ENCODE results near the gene PLXDC2.

Gene PLXDC2

DNA sequence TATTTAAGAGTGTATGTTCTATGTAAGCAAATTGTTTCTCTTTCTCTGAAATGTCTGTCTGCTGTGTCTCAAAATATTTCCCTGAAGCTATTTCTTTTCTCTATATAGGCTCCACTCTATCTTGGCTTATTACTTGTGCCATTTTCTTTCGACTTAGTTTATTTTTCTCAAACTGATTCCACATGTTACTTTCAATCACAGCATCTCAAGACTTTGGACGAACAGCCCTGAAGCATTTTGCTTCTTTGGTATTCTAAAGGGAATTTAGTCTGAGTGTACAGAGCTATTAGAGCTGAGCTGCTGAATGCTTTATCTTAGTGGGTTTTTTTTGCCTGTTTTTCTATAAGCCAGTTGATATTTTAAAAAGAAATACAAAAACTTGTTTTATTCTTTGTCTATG, 95.7 kb downstream of the PLXDC2 start:
- no peaks in the 10 kb centered on the region for H3K9me3 ChIP-seq (ENCODE audit: control insufficient read depth in 2 of 2, low read length in 2 of 2)
- no peaks in the 10 kb centered on the region for H3K27me3 ChIP-seq (ENCODE audit: control insufficient read depth in 1 of 2, insufficient read depth in 2 of 2, low read length in 2 of 2)
- no peak overlapping the region for H3K9ac ChIP-seq (ENCODE audit: low read length in 2 of 2)
- no peak overlapping the region for H3K4me3 ChIP-seq (ENCODE audit: low read length in 2 of 2)
- no peak overlapping the region for H3K27ac ChIP-seq (ENCODE audit: low read length)
- no peaks in the 10 kb centered on the region for H3K4me1 ChIP-seq (ENCODE audit: control insufficient read depth, insufficient read depth, low read length)
- H3K36me3 ChIP-seq (ENCODE audit: control insufficient read depth in 2 of 2, insufficient read depth in 2 of 2, low read length in 2 of 2), result no peaks in the 10 kb centered on the region

DNA sequence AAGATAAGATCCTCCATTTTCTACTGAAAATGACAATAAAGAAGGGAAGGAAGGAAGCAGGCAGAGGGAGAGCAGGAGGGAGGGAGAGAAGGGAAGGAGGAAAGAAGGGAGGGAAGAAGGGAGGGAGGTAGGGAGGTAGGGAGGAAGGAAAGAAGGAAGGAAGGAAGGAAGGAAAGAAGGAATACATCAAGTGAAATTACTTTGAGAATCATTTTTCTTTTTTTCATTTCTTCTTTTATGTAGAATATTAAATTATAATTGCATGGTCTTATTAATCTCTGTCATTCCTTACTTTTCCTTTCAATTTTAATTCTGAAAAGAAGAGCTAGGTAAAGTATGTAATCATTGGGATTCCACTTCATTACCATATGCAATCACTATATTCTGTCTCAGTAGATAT, 97.8 kb downstream of the PLXDC2 start:
- H3K9me3 ChIP-seq (ENCODE audit: control insufficient read depth in 2 of 2, low read length in 2 of 2), result no peaks in the 10 kb centered on the region
- no peaks in the 10 kb centered on the region for H3K4me1 ChIP-seq (ENCODE audit: control insufficient read depth, insufficient read depth, low read length)
- H3K9ac ChIP-seq (ENCODE audit: low read length in 2 of 2), result no peak overlapping the region
- H3K27me3 ChIP-seq (ENCODE audit: control insufficient read depth in 1 of 2, insufficient read depth in 2 of 2, low read length in 2 of 2), result no peaks in the 10 kb centered on the region
- no peak overlapping the region for H3K27ac ChIP-seq (ENCODE audit: low read length)
- H3K4me3 ChIP-seq (ENCODE audit: low read length in 2 of 2), result no peak overlapping the region
- H3K36me3 ChIP-seq (ENCODE audit: control insufficient read depth in 2 of 2, insufficient read depth in 2 of 2, low read length in 2 of 2), result no peaks in the 10 kb centered on the region

DNA sequence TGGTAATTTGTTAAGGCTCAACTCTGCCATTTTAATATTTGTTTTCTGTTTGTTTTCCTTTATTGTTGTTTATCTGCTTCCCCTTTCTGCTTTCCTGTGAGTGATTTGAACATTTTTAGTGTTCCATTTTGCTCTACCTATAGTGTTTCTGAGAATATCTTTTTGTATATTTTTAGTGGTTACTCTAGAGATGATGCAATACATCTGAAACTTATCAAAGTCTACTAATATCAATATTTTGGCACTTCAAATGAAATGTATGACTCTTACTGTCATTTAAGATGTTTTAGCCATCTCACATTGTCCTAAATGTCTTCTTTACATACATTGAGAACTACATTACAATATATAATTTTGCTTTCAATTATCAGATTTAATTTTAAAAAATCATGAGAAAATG, 98.9 kb downstream of the PLXDC2 start:
- Histone ChIP-seq H3K4me1 (ENCODE audit: control insufficient read depth, insufficient read depth, low read length) (no peaks in the 10 kb centered on the region), H3K4me3 (ENCODE audit: low read length in 2 of 2) (no peak overlapping the region), H3K36me3 (ENCODE audit: control insufficient read depth in 2 of 2, insufficient read depth in 2 of 2, low read length in 2 of 2) (no peaks in the 10 kb centered on the region), H3K27me3 (ENCODE audit: control insufficient read depth in 1 of 2, insufficient read depth in 2 of 2, low read length in 2 of 2) (no peaks in the 10 kb centered on the region), H3K27ac (ENCODE audit: low read length) (no peak overlapping the region), H3K9me3 (ENCODE audit: control insufficient read depth in 2 of 2, low read length in 2 of 2) (no peaks in the 10 kb centered on the region), H3K9ac (ENCODE audit: low read length in 2 of 2) (no peak overlapping the region)

DNA sequence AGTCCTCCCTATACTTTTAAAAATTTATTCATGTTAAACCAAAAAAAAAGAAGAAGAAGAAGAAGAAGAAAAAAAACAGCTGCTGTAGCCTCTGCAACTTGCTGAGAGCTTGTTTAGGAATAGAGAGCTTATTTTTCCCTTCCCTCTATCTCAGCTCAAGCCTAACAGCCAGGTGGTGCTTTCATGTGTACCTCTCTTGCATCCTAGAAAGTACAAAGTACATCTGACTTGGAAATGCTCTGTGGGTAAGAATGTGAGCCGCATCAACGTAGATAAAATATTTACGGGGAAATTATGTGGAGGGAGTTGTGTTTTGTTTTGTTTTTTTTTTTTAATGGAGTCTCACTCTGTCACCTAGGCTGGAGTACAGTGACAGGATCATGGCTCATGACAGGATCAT, 99.6 kb downstream of the PLXDC2 start:
- no peak overlapping the region for H3K27ac ChIP-seq (ENCODE audit: low read length)
- no peaks in the 10 kb centered on the region for H3K27me3 ChIP-seq (ENCODE audit: control insufficient read depth in 1 of 2, insufficient read depth in 2 of 2, low read length in 2 of 2)
- H3K9me3 ChIP-seq (ENCODE audit: control insufficient read depth in 2 of 2, low read length in 2 of 2), result no peaks in the 10 kb centered on the region
- no peak overlapping the region for H3K9ac ChIP-seq (ENCODE audit: low read length in 2 of 2)
- no peak overlapping the region for H3K4me3 ChIP-seq (ENCODE audit: low read length in 2 of 2)
- no peaks in the 10 kb centered on the region for H3K36me3 ChIP-seq (ENCODE audit: control insufficient read depth in 2 of 2, insufficient read depth in 2 of 2, low read length in 2 of 2)
- no peaks in the 10 kb centered on the region for H3K4me1 ChIP-seq (ENCODE audit: control insufficient read depth, insufficient read depth, low read length)

DNA sequence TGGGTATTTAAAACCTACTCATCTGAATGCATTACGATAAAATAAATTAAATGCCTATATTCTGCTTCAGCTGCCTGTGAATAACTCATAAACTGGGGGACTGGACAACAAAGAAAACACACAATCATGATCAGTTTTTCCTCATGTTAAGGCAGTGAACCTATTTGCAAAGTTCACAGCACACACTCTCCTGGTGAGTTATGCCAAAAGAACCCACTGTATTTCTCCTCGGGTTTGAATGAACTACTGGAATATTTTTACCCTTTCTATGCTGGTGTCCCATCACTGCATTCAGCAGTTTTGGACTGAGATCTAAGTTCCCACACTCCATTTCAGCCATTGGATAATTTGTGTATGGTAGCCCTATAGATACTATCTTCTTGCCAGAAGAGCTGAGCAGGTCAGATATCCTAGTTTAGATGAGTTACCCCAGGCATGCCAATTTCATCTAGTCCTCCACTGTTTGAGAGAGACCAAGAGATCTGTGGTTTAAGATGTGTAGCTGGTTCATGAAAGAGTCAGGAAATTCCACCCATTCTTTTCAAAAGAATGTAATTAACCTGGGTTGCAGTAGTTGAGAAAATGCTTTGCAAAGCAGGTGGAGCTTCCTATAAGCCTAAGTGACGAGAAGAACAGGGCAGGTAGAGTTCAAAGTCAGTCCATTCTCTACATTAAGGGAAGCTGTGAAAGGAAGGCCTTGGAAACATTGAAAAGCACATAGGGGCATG, 101.7 kb downstream of the PLXDC2 start:
- Histone ChIP-seq H3K36me3 (ENCODE audit: control insufficient read depth in 2 of 2, insufficient read depth in 2 of 2, low read length in 2 of 2) (no peaks in the 10 kb centered on the region), H3K9ac (ENCODE audit: low read length in 2 of 2) (no peak overlapping the region), H3K4me3 (ENCODE audit: low read length in 2 of 2) (no peak overlapping the region), H3K27me3 (ENCODE audit: control insufficient read depth in 1 of 2, insufficient read depth in 2 of 2, low read length in 2 of 2) (no peaks in the 10 kb centered on the region), H3K4me1 (ENCODE audit: control insufficient read depth, insufficient read depth, low read length) (peaks cover 4% of the 10 kb centered on the region), H3K27ac (ENCODE audit: low read length) (no peak overlapping the region), H3K9me3 (ENCODE audit: control insufficient read depth in 2 of 2, low read length in 2 of 2) (no peaks in the 10 kb centered on the region)

DNA sequence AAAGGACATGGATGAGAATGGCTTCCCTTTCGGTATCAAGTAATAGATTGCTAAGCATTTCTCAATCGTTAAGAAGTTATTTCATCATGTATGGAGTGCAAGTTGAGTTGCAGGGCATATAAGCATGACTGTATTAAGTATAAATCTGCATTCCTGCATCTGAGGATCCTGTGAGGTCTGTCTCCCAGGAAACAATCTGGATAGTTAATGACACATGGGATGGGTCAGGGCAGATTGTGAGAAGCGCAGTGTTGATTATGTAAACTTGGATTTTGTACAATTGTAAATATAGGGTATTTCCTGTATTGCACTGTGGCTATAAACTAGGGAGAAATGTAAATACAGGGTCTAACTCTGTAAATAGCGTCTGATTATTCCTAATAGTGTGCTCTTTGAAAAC, 102.6 kb downstream of the PLXDC2 start:
- no peak overlapping the region for H3K4me3 ChIP-seq (ENCODE audit: low read length in 2 of 2)
- H3K9me3 ChIP-seq (ENCODE audit: control insufficient read depth in 2 of 2, low read length in 2 of 2), result no peaks in the 10 kb centered on the region
- no peaks in the 10 kb centered on the region for H3K27me3 ChIP-seq (ENCODE audit: control insufficient read depth in 1 of 2, insufficient read depth in 2 of 2, low read length in 2 of 2)
- H3K9ac ChIP-seq (ENCODE audit: low read length in 2 of 2), result no peak overlapping the region
- no peak overlapping the region for H3K27ac ChIP-seq (ENCODE audit: low read length)
- H3K36me3 ChIP-seq (ENCODE audit: control insufficient read depth in 2 of 2, insufficient read depth in 2 of 2, low read length in 2 of 2), result no peaks in the 10 kb centered on the region
- H3K4me1 ChIP-seq (ENCODE audit: control insufficient read depth, insufficient read depth, low read length), result peaks cover 4% of the 10 kb centered on the region

DNA sequence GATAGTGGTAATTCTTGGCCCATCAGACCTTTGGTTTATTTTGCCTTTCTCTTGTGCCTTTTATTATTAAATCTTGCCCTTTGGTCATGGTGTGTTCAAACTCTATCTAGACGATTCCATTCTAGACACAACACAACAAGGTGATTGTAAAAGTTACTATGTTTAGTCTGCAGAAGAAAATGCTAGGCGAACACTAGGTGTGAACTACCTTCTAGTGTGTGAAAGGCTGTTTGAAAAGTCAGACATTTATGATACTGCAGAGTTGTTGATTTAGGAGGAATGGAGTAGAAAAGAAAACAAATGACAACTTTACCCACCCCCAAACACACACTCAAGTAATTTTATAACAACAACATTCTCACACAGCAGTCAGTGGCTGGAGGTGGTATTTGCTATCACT, 103.4 kb downstream of the PLXDC2 start:
- no peak overlapping the region for H3K4me3 ChIP-seq (ENCODE audit: low read length in 2 of 2)
- no peak overlapping the region for H3K9ac ChIP-seq (ENCODE audit: low read length in 2 of 2)
- H3K4me1 ChIP-seq (ENCODE audit: control insufficient read depth, insufficient read depth, low read length), result peaks cover 4% of the 10 kb centered on the region
- no peak overlapping the region for H3K27ac ChIP-seq (ENCODE audit: low read length)
- H3K9me3 ChIP-seq (ENCODE audit: control insufficient read depth in 2 of 2, low read length in 2 of 2), result no peaks in the 10 kb centered on the region
- H3K27me3 ChIP-seq (ENCODE audit: control insufficient read depth in 1 of 2, insufficient read depth in 2 of 2, low read length in 2 of 2), result no peaks in the 10 kb centered on the region
- H3K36me3 ChIP-seq (ENCODE audit: control insufficient read depth in 2 of 2, insufficient read depth in 2 of 2, low read length in 2 of 2), result no peaks in the 10 kb centered on the region

DNA sequence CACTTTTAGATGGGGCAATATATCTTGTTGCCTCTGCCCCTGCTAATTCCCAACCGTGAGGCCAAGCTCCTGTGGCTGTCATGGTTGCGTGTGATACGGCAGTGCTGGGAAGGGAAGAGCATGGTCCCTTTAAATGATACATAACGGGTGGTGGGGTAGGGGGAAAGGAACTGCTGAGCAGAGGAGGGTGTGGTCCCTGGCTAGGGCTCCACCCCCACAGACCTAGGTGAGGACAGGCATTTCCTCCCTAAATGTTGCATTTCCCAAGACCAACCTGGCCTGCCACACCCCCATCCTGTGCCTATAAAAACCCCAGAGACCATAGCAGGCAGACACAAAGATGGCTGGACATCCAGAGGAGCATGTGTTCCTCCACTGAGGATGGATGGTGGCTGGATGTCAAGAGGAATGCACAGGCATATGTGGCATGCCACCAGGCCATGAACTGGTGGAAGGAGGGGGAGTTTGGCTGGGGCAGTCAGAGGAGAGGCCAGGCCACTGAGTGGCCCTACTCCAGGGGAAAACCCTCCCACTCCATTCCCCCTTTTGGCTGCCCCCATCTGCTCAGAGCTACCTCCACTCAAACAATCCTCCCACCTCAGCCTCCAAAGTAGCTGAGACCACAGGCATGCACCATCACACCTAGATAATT, 104.0 kb downstream of the PLXDC2 start:
- Histone ChIP-seq H3K27ac (ENCODE audit: low read length) (no peak overlapping the region), H3K9ac (ENCODE audit: low read length in 2 of 2) (no peak overlapping the region), H3K36me3 (ENCODE audit: control insufficient read depth in 2 of 2, insufficient read depth in 2 of 2, low read length in 2 of 2) (no peaks in the 10 kb centered on the region), H3K4me3 (ENCODE audit: low read length in 2 of 2) (no peak overlapping the region), H3K9me3 (ENCODE audit: control insufficient read depth in 2 of 2, low read length in 2 of 2) (no peaks in the 10 kb centered on the region), H3K4me1 (ENCODE audit: control insufficient read depth, insufficient read depth, low read length) (peaks cover 4% of the 10 kb centered on the region), H3K27me3 (ENCODE audit: control insufficient read depth in 1 of 2, insufficient read depth in 2 of 2, low read length in 2 of 2) (no peaks in the 10 kb centered on the region)

DNA sequence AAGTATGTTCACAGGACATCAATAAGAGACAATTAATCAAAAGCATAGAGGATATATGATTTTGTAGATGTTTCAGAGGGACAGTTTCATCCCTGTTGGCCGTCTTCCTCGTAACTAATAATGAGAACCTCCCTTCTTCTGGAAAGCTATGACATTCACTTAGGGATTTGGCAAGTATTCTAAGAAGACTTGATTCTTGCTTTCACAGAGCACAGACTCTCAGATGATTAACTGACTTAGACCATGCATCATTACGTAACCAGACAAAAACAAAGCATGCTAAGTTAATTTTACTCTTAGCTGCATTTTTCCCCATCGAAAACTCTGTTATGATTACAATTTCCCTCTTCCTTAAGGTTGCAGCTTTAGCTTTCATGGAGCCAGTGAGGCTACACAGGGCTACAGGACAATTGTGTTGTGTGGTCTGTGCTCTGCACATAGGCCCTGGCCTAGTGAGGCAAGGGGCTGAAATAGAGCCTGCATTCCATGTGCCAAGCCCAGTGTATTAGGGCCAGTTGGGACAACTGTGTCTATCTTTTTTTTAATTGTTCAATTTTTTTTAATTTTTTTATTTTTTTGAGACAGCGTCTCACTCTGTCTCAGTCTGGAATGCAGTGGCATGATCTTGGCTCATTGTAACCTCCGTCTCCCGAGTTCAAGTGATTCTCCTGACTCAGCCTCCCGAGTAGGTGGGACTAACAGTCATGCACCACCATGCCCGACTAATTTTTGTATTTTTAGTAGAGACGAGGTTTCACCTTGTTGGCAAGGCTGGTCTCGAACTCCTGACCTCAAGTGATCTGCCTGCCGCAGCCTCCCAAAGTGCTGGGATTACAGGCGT, 105.3 kb downstream of the PLXDC2 start:
- no peaks in the 10 kb centered on the region for H3K27me3 ChIP-seq (ENCODE audit: control insufficient read depth in 1 of 2, insufficient read depth in 2 of 2, low read length in 2 of 2)
- H3K4me1 ChIP-seq (ENCODE audit: control insufficient read depth, insufficient read depth, low read length), result peaks cover 4% of the 10 kb centered on the region
- no peak overlapping the region for H3K9ac ChIP-seq (ENCODE audit: low read length in 2 of 2)
- H3K36me3 ChIP-seq (ENCODE audit: control insufficient read depth in 2 of 2, insufficient read depth in 2 of 2, low read length in 2 of 2), result no peaks in the 10 kb centered on the region
- H3K4me3 ChIP-seq (ENCODE audit: low read length in 2 of 2), result no peak overlapping the region
- no peaks in the 10 kb centered on the region for H3K9me3 ChIP-seq (ENCODE audit: control insufficient read depth in 2 of 2, low read length in 2 of 2)
- H3K27ac ChIP-seq (ENCODE audit: low read length), result no peak overlapping the region

DNA sequence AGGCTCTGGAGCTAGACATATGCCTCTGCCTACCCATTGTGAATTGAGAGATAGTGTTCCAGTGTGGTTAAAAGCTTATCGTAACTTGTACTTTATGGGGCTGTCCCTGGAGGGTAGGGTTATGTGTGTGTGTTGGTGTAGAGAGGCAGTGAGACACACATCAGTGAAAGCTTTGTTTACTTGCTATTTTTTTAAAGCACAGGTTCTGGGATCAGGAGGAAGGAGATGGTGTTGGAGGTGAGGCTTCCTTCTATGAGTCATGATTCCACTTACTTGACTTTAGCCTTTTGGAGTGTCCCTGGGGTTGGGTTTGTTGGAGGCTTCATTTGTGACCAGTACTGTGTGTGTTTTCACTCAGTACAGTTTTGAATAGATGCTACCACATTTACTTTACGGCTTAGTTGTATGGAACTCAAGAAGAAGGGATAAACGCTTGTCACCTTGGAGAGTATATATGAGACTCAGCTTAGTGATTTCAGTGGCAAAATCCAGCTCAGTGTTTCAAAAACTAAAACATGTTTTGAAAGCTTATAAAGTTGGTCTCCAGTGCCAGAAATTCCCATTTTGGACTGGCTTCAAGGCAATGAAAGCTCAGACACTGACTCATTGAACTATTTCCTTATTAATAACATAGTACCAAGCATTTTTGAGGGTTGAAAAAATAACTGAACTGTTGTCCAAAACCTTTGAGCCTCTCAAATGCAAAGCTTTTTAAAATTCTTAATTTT, 106.2 kb downstream of the PLXDC2 start:
- peak overlapping the region in 1 of 2 donors; percentile 9 for H3K4me3 ChIP-seq (ENCODE audit: low read length in 2 of 2)
- peak overlapping the region; percentile 13 for H3K27ac ChIP-seq (ENCODE audit: low read length)
- no peak overlapping the region for H3K9ac ChIP-seq (ENCODE audit: low read length in 2 of 2)
- H3K9me3 ChIP-seq (ENCODE audit: control insufficient read depth in 2 of 2, low read length in 2 of 2), result no peaks in the 10 kb centered on the region
- H3K27me3 ChIP-seq (ENCODE audit: control insufficient read depth in 1 of 2, insufficient read depth in 2 of 2, low read length in 2 of 2), result no peaks in the 10 kb centered on the region
- H3K36me3 ChIP-seq (ENCODE audit: control insufficient read depth in 2 of 2, insufficient read depth in 2 of 2, low read length in 2 of 2), result no peaks in the 10 kb centered on the region
- peaks cover 4% of the 10 kb centered on the region for H3K4me1 ChIP-seq (ENCODE audit: control insufficient read depth, insufficient read depth, low read length)
